SK-N-SH (cell line): ENCODE results near the gene RAB4B. TPM values are rescaled to one million over a fixed set of nuclear protein-coding genes. Genes with fewer than 3 reads are reported as not detected.

Experiments
- CTCF ChIA-PET: fragments of 300-600, 350-600 bp; formaldehyde crosslinking; extraction: SDS; loops from one replicate; lab custom pipeline; 2021; lab: Yijun Ruan, JAX
- POLR2A ChIA-PET: fragments of 350-600 bp; sonication (Branson Sonifier 250); formaldehyde crosslinking; extraction: SDS; loops from one replicate; lab custom pipeline; 2020; ENCODE audit warnings: antibody characterized with exemption, inconsistent platforms; lab: Yijun Ruan, JAX
- DNase-seq: peaks from one replicate; pipeline ENCODE4 v3.0.0; 2012
- H2AFZ ChIP-seq: fragments of 200-600 bp; sonication (generic); 2 replicates; pipeline ENCODE4 v1.8.1; 2016; ENCODE audit warnings: antibody characterized with exemption, mild to moderate bottlenecking, low read depth
- H3F3A ChIP-seq: fragments of 200-600 bp; sonication (generic); replicated peaks from 2 replicates; pipeline ENCODE3; 2016; ENCODE audit warnings: antibody characterized with exemption, mild to moderate bottlenecking; ENCODE audit not compliant: insufficient read depth
- H3K27ac ChIP-seq, 2 experiments: fragments of 200-500 bp in 1 of 2; fragments of 200-600 bp in 1 of 2; sonication (Bioruptor generic) in 1 of 2; sonication (generic), shearing (Covaris generic) in 1 of 2; 2 replicates each; pipeline versions ENCODE4 v1.5.1 to v1.6.1; 2014 to 2016; ENCODE audit warnings: low read depth in 2 of 2, inconsistent platforms in 1 of 2, low read length in 1 of 2, mild to moderate bottlenecking in 1 of 2, mixed read lengths in 1 of 2
- H3K27me3 ChIP-seq: fragments of 200-600 bp; sonication (generic), shearing (Covaris generic); 2 replicates; pipeline ENCODE4 v1.6.1; 2016; ENCODE audit warnings: mixed run types; ENCODE audit not compliant: insufficient read depth
- H3K36me3 ChIP-seq, 2 experiments: fragments of 200-500 bp in 1 of 2; fragments of 200-600 bp in 1 of 2; sonication (Bioruptor generic) in 1 of 2; sonication (generic) in 1 of 2; replicated peaks in 1 of 2; 2 replicates each; pipeline versions ENCODE3 to v1.5.1; 2014 to 2016; ENCODE audit warnings: low read length in 1 of 2, mild to moderate bottlenecking in 1 of 2; ENCODE audit not compliant: insufficient read depth in 2 of 2, control insufficient read depth in 1 of 2
- H3K4me1 ChIP-seq, 2 experiments: fragments of 200-500 bp in 1 of 2; fragments of 200-600 bp in 1 of 2; sonication (Bioruptor generic) in 1 of 2; sonication (generic), shearing (Covaris generic) in 1 of 2; 2 replicates each; pipeline versions ENCODE4 v1.5.1 to v1.6.1; 2014 to 2016; ENCODE audit warnings: low read depth in 1 of 2, low read length in 1 of 2, mixed run types in 1 of 2; ENCODE audit not compliant: insufficient read depth in 2 of 2, control insufficient read depth in 1 of 2
- H3K4me2 ChIP-seq: fragments of 200-600 bp; sonication (generic), shearing (Covaris generic); 2 replicates; pipeline ENCODE4 v1.6.1; 2017; ENCODE audit warnings: mixed run types
- H3K4me3 ChIP-seq, 2 experiments: fragments of 200-500 bp in 1 of 2; fragments of 200-600 bp in 1 of 2; sonication (Bioruptor generic) in 1 of 2; sonication (generic), shearing (Covaris generic) in 1 of 2; 2 replicates each; pipeline versions ENCODE4 v1.5.1 to v1.8.1; 2014 to 2016; ENCODE audit warnings: low read depth in 2 of 2, inconsistent platforms in 1 of 2, low read length in 1 of 2, mild to moderate bottlenecking in 1 of 2, mixed read lengths in 1 of 2, moderate library complexity in 1 of 2
- H3K79me2 ChIP-seq: fragments of 200-600 bp; sonication (generic); 2 replicates; pipeline ENCODE4 v1.8.1; 2017; ENCODE audit warnings: mild to moderate bottlenecking; ENCODE audit not compliant: insufficient read depth
- H3K9ac ChIP-seq: fragments of 200-600 bp; sonication (generic); 2 replicates; pipeline ENCODE4 v1.6.1; 2017; ENCODE audit warnings: mixed run types
- H3K9me2 ChIP-seq: fragments of 200-600 bp; sonication (generic); 2 replicates; pipeline ENCODE4 v1.6.1; 2017; ENCODE audit warnings: mixed run types
- H3K9me3 ChIP-seq: fragments of 200-600 bp; sonication (generic); 2 replicates; pipeline ENCODE4 v1.6.1; 2017; ENCODE audit warnings: mixed run types, mild to moderate bottlenecking, moderate library complexity
- H4K20me1 ChIP-seq: fragments of 200-600 bp; sonication (generic); 2 replicates; pipeline ENCODE4 v1.6.1; 2017; ENCODE audit warnings: mild to moderate bottlenecking, mixed run types; ENCODE audit not compliant: insufficient read depth
- CHD2 ChIP-seq: fragments of 150-350 bp; IDR thresholded peaks from 2 replicates; pipeline ENCODE4 v1.6.1; 2018; ENCODE audit warnings: low read length; ENCODE audit not compliant: partially characterized antibody
- EP300 ChIP-seq, 2 experiments: IDR thresholded peaks; 2 replicates each; pipeline versions ENCODE4 v1.4.0 to v1.6.1; 2012; ENCODE audit warnings: borderline replicate concordance in 1 of 2, low read depth in 1 of 2, low read length in 1 of 2
- EZH2phosphoT487 ChIP-seq: fragments of 200-600 bp; sonication (generic); IDR thresholded peaks from 2 replicates; pipeline ENCODE4 v1.6.1; 2017; ENCODE audit warnings: low read depth, mixed run types, mild to moderate bottlenecking, antibody characterized with exemption, moderate library complexity, borderline replicate concordance
- FOSL2 ChIP-seq: IDR thresholded peaks from 2 replicates; pipeline ENCODE4 v1.4.0; 2012; ENCODE audit warnings: low read depth, mild to moderate bottlenecking, moderate library complexity, borderline replicate concordance
- FOXM1 ChIP-seq: IDR thresholded peaks from 2 replicates; pipeline ENCODE4 v1.4.0; 2012; ENCODE audit warnings: low read depth, mild to moderate bottlenecking
- GATA2 ChIP-seq: sonication (generic); formaldehyde crosslinking; IDR thresholded peaks from 2 replicates; pipeline ENCODE4 v1.5.0; 2020; ENCODE audit warnings: mild to moderate bottlenecking, missing genetic modification reagents
- IRF3 ChIP-seq: fragments of 150-350 bp; IDR thresholded peaks from 2 replicates; pipeline ENCODE4 v1.6.1; 2016; ENCODE audit warnings: mild to moderate bottlenecking, low read depth, low read length
- JUND ChIP-seq: IDR thresholded peaks from 2 replicates; pipeline ENCODE4 v1.4.0; 2012
- POLR2AphosphoS5 ChIP-seq: IDR thresholded peaks from 2 replicates; pipeline ENCODE4 v1.6.1; 2012; ENCODE audit warnings: low read depth, low read length
- RAD21 ChIP-seq: IDR thresholded peaks from 2 replicates; pipeline ENCODE4 v1.6.1; 2012; ENCODE audit warnings: mild to moderate bottlenecking, low read length
- REST ChIP-seq: IDR thresholded peaks from 2 replicates; pipeline ENCODE4 v1.6.1; 2012; ENCODE audit warnings: mild to moderate bottlenecking, low read depth, low read length, moderate library complexity
- SIN3A ChIP-seq: IDR thresholded peaks from 2 replicates; pipeline ENCODE4 v1.6.1; 2012; ENCODE audit warnings: low read depth, mild to moderate bottlenecking, low read length, moderate library complexity, borderline replicate concordance
- SMC3 ChIP-seq: IDR thresholded peaks from 2 replicates; pipeline ENCODE4 v1.6.1; 2012; ENCODE audit warnings: low read depth, low read length, improper control_type of control experiment
- TCF12 ChIP-seq: IDR thresholded peaks from 2 replicates; pipeline ENCODE4 v1.4.0; 2012
- USF2 ChIP-seq: fragments of 150-350 bp; IDR thresholded peaks from 2 replicates; pipeline ENCODE4 v1.6.1; 2017; ENCODE audit warnings: antibody characterized with exemption, low read length, low read depth, borderline replicate concordance
- WGBS: methylation state at CpG from one replicate; pipeline ENCODE4 v1.1.6; 2017; ENCODE audit warnings: low lambda C conversion rate; 5-methylcytosine and 5-hydroxymethylcytosine counted together
- polyA plus RNA-seq, 3 experiments: library from polyadenylated mRNA; depleted of rRNA; stranded (reverse); fragments of >200 nt; gene quantifications; 2 replicates each; pipeline ENCODE4 v1.2.3, GENCODE V29; 2012
- TF ChIP-seq, protein P1 (sequence below): IDR thresholded peaks from 2 replicates; pipeline ENCODE4; 2012
- TF ChIP-seq, protein P2 (sequence below): fragments of 200-600 bp; sonication (generic); IDR thresholded peaks from 2 replicates; pipeline ENCODE4 v1.6.1; 2017; ENCODE audit warnings: antibody characterized with exemption, mild to moderate bottlenecking, moderate library complexity
- TF ChIP-seq, protein P3 (sequence below): IDR thresholded peaks from 2 replicates; pipeline ENCODE4 v1.4.0; 2012; ENCODE audit warnings: low read depth

The RAB4B gene
- polyA plus RNA-seq, 1 of the 3 experiments (the other 2 are of a cell fraction), result 53.2 TPM

DNA sequence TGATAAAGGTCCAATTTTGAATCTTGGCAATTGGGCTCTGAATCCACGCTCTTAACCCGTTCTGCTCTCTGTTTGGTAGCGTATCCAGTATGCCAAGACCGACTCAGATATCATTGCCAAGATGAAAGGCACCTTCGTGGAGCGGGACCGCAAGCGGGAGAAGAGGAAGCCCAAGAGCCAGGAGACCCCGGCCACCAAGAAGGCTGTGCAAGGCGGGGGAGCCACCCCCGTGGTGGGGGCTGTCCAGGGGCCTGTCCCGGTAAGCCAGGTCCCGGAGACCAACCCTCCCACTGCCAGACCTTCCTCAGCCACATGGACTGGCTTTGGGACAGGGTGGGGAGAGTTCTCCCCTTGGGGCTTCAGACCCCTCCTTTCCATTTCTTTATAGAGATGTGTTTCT lies 18.7 kb upstream of the RAB4B start:
- CTCF ChIA-PET, result no interaction called here
- no peak overlapping the region for H2AFZ ChIP-seq
- no peaks in the 10 kb centered on the region for H3K27me3 ChIP-seq
- H3K4me1 ChIP-seq, result peaks cover 3 to 5% of the 10 kb centered on the region in 2 experiments; a peak in 2 of 4 replicates
- no peaks in the 10 kb centered on the region for H3K9me3 ChIP-seq
- no peak overlapping the region for H3K27ac ChIP-seq
- H3K79me2 ChIP-seq, result peaks cover 57% of the 10 kb centered on the region
- H3K9ac ChIP-seq, result no peak overlapping the region
- no peaks in the 10 kb centered on the region for H3K9me2 ChIP-seq
- no peak overlapping the region for H3K4me2 ChIP-seq
- peaks cover 7% of the 10 kb centered on the region for H3F3A ChIP-seq
- POLR2A ChIA-PET, result interaction anchor here (2.4 kb wide), 1 partner anchor 18 kb away, joined by 7 read pairs; the partner anchor contains the start of gene RAB4B
- peaks cover 36% of the 10 kb centered on the region for H4K20me1 ChIP-seq
- peaks cover 41 to 52% of the 10 kb centered on the region in 2 experiments for H3K36me3 ChIP-seq
- TF ChIP-seq FOSL2 (no peak), JUND (no peak), EP300 (IDR thresholded peaks at IDR 0.05; ENCODE audit: borderline replicate concordance in 1 of 2, low read depth in 1 of 2, low read length in 1 of 2) (no peak), TCF12 (no peak), SIN3A (no peak), EZH2phosphoT487 (no peak), USF2 (no peak), GATA2 (no peak)
- TF ChIP-seq, protein P1, sequence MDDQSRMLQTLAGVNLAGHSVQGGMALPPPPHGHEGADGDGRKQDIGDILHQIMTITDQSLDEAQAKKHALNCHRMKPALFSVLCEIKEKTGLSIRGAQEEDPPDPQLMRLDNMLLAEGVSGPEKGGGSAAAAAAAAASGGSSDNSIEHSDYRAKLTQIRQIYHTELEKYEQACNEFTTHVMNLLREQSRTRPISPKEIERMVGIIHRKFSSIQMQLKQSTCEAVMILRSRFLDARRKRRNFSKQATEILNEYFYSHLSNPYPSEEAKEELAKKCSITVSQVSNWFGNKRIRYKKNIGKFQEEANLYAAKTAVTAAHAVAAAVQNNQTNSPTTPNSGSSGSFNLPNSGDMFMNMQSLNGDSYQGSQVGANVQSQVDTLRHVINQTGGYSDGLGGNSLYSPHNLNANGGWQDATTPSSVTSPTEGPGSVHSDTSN, result no peak
- 96% methylated on average over 10 of the region's 13 CpGs for WGBS
- no peak for DNase-seq
- no peak overlapping the region for H3K4me3 ChIP-seq

- H3K79me2 ChIP-seq, result peaks cover 23% of the 10 kb centered on the region; the same call in 1 of the 2 replicates
- CTCF ChIA-PET, result no interaction called here
- no peak overlapping the region for H3K4me2 ChIP-seq
- no peaks in the 10 kb centered on the region for H3K9me2 ChIP-seq
- H3K4me3 ChIP-seq, result no peak overlapping the region
- no peaks in the 10 kb centered on the region for H3K27me3 ChIP-seq
- H3F3A ChIP-seq, result peaks cover 7% of the 10 kb centered on the region
- peaks cover 36 to 64% of the 10 kb centered on the region in 2 experiments for H3K36me3 ChIP-seq
- H3K9ac ChIP-seq, result no peak overlapping the region
- 96% methylated on average over 17 of the region's 17 CpGs for WGBS
- POLR2A ChIA-PET, result no interaction called here
- H2AFZ ChIP-seq, result no peak overlapping the region
- no peak for DNase-seq
- H3K4me1 ChIP-seq, result no peaks in the 10 kb centered on the region
- no peaks in the 10 kb centered on the region for H3K9me3 ChIP-seq
- no peak overlapping the region for H3K27ac ChIP-seq
- 0 out of 2 replicates have a peak, but pooled peaks cover 5% of the 10 kb centered on the region for H4K20me1 ChIP-seq
- TF ChIP-seq EZH2phosphoT487 (no peak), IRF3 (no peak), REST (no peak), FOXM1 (no peak), SMC3 (no peak), CHD2 (no peak), POLR2AphosphoS5 (no peak), RAD21 (no peak), FOSL2 (no peak)
- TF ChIP-seq, protein P2, sequence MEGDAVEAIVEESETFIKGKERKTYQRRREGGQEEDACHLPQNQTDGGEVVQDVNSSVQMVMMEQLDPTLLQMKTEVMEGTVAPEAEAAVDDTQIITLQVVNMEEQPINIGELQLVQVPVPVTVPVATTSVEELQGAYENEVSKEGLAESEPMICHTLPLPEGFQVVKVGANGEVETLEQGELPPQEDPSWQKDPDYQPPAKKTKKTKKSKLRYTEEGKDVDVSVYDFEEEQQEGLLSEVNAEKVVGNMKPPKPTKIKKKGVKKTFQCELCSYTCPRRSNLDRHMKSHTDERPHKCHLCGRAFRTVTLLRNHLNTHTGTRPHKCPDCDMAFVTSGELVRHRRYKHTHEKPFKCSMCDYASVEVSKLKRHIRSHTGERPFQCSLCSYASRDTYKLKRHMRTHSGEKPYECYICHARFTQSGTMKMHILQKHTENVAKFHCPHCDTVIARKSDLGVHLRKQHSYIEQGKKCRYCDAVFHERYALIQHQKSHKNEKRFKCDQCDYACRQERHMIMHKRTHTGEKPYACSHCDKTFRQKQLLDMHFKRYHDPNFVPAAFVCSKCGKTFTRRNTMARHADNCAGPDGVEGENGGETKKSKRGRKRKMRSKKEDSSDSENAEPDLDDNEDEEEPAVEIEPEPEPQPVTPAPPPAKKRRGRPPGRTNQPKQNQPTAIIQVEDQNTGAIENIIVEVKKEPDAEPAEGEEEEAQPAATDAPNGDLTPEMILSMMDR, result no peak
- TF ChIP-seq, protein P3, sequence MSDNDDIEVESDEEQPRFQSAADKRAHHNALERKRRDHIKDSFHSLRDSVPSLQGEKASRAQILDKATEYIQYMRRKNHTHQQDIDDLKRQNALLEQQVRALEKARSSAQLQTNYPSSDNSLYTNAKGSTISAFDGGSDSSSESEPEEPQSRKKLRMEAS, result no peak
These were observed 15.1 kb upstream of the RAB4B start for GRCh38 chr19:40762754-40763470.
